H1 (cell line): Measurements from ENCODE around the gene SCG3. TPM values are rescaled to one million over a fixed set of nuclear protein-coding genes. Genes with fewer than 3 reads are reported as not detected.

Source experiments
- CBX5 ChIP-seq: fragments of 300-800, 300-1000 bp; sonication (generic); IDR thresholded peaks from 2 replicates; pipeline ENCODE4 v1.7.1; 2016; ENCODE audit warnings: antibody characterized with exemption, low read length, low read depth
- RXRA ChIP-seq: IDR thresholded peaks from 2 replicates; pipeline ENCODE4 v1.6.1; 2011; ENCODE audit warnings: low read depth, mild to moderate bottlenecking, low read length, moderate library complexity; ENCODE audit not compliant: insufficient read depth
- SAP30 ChIP-seq: fragments of 300-600 bp; sonication (generic); IDR thresholded peaks from 2 replicates; pipeline ENCODE4 v1.7.1; 2012; ENCODE audit warnings: low read length, moderate library complexity, mild to moderate bottlenecking, inconsistent platforms; ENCODE audit not compliant: insufficient read depth, insufficient replicate concordance
- SIN3A ChIP-seq, 2 experiments: IDR thresholded peaks in 1 of 2; conservative IDR thresholded peaks in 1 of 2; 2 replicates each; pipeline ENCODE4 v1.6.1; 2011 to 2012; ENCODE audit warnings: low read length in 2 of 2, improper control_type of control experiment in 1 of 2, low read depth in 1 of 2, mild to moderate bottlenecking in 1 of 2
- TBP ChIP-seq: IDR thresholded peaks from 2 replicates; pipeline ENCODE4 v1.6.1; 2011; ENCODE audit warnings: low read depth, low read length, improper control_type of control experiment
- polyA plus RNA-seq, 7 experiments: library from polyadenylated mRNA; depleted of rRNA in 3 of 7; stranded (reverse) in 5 of 7; unstranded in 2 of 7; fragments of >200 nt in 5 of 7; fragments of 200-250 nt in 2 of 7; gene quantifications; 1 replicate in 5 of 7; 2 replicates in 1 of 7; 4 replicates in 1 of 7; pipeline versions ENCODE4 v1.2.1 to v1.2.3, GENCODE V29; 2011 to 2013; ENCODE audit warnings: missing spikeins in 2 of 7, mixed read lengths in 2 of 7
- total RNA-seq: library from RNA; stranded (reverse); fragmentation: NEBNext Ultra II Directional; extraction: Animal tissue kit (Norgen Biotek cat#: 25700); gene quantifications from 2 replicates; pipeline ENCODE4 v1.2.1, GENCODE V29; 2021
- TF ChIP-seq, protein P1 (sequence below), 3 experiments: IDR thresholded peaks; 1 replicate in 2 of 3; 2 replicates in 1 of 3; pipeline versions ENCODE4 v1.5.1 to v1.6.1; 2011; ENCODE audit warnings: low read length in 3 of 3, mild to moderate bottlenecking in 3 of 3, inconsistent platforms in 2 of 3, low read depth in 1 of 3, moderate library complexity in 1 of 3; ENCODE audit not compliant: insufficient read depth in 1 of 3; ENCODE audit errors: control extremely low read depth in 1 of 3

Gene SCG3
- total and polyA plus RNA-seq, 2 of the 8 experiments (the other 6 are each of a cell fraction or from before 2014, with no cell fraction given): 5.2 to 45.9 TPM

DNA sequence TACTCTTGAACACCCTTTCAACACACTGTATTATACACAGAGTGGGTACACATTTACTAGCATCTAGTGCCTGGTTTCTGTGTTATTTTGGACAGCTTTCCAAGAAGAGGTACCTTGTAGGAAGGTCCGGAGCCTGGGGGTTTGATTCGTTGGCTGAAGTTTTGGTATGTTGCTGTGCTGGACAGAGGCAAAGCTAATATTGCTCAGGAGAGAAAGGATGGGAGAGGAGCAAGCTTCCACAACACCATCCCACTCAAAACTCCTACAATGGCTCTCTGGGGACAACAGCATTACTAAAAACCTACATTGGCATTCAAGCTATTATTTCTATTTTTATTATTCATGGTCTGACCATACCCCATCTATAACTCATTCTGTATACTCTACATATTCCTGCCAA, 57.2 kb downstream of the SCG3 start (continued):
- TF ChIP-seq SIN3A (conservative IDR thresholded peaks at IDR 0.05 in 1 of 2, IDR thresholded peaks at IDR 0.05 in 1 of 2; ENCODE audit: low read depth in 1 of 2, low read length in 2 of 2) (no peak), CBX5 (no peak), TBP (no peak), SAP30 (no peak), RXRA (no peak)
- TF ChIP-seq, protein P1, sequence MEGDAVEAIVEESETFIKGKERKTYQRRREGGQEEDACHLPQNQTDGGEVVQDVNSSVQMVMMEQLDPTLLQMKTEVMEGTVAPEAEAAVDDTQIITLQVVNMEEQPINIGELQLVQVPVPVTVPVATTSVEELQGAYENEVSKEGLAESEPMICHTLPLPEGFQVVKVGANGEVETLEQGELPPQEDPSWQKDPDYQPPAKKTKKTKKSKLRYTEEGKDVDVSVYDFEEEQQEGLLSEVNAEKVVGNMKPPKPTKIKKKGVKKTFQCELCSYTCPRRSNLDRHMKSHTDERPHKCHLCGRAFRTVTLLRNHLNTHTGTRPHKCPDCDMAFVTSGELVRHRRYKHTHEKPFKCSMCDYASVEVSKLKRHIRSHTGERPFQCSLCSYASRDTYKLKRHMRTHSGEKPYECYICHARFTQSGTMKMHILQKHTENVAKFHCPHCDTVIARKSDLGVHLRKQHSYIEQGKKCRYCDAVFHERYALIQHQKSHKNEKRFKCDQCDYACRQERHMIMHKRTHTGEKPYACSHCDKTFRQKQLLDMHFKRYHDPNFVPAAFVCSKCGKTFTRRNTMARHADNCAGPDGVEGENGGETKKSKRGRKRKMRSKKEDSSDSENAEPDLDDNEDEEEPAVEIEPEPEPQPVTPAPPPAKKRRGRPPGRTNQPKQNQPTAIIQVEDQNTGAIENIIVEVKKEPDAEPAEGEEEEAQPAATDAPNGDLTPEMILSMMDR (IDR thresholded peaks at IDR 0.05; ENCODE audit: control extremely low read depth in 1 of 3, insufficient read depth in 1 of 3, low read depth in 1 of 3, low read length in 3 of 3): no peak
